ENCODE measurements around the gene PPP3R2. TPM values are rescaled to one million over a fixed set of nuclear protein-coding genes. Genes with fewer than 3 reads are reported as not detected.

The PPP3R2 gene
- total and polyA plus RNA-seq, 2 experiments from 2014 or later: not detected

DNA sequence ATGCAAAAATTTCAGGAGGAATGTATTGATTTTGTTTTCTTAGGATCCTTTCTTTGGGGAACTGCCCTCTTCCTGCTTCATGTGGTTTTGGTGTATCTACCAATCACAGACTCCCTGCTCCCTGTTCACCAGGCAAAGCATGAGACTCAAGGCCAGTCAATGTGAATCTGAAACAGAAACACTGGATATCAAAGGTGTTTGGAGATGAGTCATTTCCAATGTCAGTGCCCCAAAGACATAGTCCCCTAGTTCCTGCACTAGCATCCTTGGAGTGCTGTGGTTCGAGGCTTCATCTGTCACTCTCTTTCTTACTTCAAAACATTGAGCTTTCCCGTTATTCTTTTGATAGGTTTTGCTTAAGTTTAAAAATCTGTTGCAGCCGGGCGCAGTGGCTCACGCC, 8.1 kb downstream of the PPP3R2 start (continued):
- TF ChIP-seq, protein P1, sequence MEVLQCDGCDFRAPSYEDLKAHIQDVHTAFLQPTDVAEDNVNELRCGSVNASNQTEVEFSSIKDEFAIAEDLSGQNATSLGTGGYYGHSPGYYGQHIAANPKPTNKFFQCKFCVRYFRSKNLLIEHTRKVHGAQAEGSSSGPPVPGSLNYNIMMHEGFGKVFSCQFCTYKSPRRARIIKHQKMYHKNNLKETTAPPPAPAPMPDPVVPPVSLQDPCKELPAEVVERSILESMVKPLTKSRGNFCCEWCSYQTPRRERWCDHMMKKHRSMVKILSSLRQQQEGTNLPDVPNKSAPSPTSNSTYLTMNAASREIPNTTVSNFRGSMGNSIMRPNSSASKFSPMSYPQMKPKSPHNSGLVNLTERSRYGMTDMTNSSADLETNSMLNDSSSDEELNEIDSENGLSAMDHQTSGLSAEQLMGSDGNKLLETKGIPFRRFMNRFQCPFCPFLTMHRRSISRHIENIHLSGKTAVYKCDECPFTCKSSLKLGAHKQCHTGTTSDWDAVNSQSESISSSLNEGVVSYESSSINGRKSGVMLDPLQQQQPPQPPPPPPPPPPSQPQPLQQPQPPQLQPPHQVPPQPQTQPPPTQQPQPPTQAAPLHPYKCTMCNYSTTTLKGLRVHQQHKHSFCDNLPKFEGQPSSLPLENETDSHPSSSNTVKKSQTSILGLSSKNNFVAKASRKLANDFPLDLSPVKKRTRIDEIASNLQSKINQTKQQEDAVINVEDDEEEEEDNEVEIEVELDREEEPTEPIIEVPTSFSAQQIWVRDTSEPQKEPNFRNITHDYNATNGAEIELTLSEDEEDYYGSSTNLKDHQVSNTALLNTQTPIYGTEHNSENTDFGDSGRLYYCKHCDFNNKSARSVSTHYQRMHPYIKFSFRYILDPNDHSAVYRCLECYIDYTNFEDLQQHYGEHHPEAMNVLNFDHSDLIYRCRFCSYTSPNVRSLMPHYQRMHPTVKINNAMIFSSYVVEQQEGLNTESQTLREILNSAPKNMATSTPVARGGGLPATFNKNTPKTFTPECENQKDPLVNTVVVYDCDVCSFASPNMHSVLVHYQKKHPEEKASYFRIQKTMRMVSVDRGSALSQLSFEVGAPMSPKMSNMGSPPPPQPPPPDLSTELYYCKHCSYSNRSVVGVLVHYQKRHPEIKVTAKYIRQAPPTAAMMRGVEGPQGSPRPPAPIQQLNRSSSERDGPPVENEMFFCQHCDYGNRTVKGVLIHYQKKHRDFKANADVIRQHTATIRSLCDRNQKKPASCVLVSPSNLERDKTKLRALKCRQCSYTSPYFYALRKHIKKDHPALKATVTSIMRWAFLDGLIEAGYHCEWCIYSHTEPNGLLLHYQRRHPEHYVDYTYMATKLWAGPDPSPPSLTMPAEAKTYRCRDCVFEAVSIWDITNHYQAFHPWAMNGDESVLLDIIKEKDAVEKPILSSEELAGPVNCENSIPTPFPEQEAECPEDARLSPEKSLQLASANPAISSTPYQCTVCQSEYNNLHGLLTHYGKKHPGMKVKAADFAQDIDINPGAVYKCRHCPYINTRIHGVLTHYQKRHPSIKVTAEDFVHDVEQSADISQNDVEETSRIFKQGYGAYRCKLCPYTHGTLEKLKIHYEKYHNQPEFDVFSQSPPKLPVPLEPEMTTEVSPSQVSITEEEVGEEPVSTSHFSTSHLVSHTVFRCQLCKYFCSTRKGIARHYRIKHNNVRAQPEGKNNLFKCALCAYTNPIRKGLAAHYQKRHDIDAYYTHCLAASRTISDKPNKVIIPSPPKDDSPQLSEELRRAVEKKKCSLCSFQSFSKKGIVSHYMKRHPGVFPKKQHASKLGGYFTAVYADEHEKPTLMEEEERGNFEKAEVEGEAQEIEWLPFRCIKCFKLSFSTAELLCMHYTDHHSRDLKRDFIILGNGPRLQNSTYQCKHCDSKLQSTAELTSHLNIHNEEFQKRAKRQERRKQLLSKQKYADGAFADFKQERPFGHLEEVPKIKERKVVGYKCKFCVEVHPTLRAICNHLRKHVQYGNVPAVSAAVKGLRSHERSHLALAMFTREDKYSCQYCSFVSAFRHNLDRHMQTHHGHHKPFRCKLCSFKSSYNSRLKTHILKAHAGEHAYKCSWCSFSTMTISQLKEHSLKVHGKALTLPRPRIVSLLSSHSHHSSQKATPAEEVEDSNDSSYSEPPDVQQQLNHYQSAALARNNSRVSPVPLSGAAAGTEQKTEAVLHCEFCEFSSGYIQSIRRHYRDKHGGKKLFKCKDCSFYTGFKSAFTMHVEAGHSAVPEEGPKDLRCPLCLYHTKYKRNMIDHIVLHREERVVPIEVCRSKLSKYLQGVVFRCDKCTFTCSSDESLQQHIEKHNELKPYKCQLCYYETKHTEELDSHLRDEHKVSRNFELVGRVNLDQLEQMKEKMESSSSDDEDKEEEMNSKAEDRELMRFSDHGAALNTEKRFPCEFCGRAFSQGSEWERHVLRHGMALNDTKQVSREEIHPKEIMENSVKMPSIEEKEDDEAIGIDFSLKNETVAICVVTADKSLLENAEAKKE (CRISPR knock-in tag; IDR thresholded peaks at IDR 0.05): no peak
- no peak for TF ChIP-seq JUNB (IDR thresholded peaks at IDR 0.05; ENCODE audit: unreplicated experiment)
- TF ChIP-seq, protein P2, sequence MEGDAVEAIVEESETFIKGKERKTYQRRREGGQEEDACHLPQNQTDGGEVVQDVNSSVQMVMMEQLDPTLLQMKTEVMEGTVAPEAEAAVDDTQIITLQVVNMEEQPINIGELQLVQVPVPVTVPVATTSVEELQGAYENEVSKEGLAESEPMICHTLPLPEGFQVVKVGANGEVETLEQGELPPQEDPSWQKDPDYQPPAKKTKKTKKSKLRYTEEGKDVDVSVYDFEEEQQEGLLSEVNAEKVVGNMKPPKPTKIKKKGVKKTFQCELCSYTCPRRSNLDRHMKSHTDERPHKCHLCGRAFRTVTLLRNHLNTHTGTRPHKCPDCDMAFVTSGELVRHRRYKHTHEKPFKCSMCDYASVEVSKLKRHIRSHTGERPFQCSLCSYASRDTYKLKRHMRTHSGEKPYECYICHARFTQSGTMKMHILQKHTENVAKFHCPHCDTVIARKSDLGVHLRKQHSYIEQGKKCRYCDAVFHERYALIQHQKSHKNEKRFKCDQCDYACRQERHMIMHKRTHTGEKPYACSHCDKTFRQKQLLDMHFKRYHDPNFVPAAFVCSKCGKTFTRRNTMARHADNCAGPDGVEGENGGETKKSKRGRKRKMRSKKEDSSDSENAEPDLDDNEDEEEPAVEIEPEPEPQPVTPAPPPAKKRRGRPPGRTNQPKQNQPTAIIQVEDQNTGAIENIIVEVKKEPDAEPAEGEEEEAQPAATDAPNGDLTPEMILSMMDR (conservative IDR thresholded peaks at IDR 0.05; ENCODE audit: low read depth in 2 of 2): no peak
- TF ChIP-seq, protein P3, sequence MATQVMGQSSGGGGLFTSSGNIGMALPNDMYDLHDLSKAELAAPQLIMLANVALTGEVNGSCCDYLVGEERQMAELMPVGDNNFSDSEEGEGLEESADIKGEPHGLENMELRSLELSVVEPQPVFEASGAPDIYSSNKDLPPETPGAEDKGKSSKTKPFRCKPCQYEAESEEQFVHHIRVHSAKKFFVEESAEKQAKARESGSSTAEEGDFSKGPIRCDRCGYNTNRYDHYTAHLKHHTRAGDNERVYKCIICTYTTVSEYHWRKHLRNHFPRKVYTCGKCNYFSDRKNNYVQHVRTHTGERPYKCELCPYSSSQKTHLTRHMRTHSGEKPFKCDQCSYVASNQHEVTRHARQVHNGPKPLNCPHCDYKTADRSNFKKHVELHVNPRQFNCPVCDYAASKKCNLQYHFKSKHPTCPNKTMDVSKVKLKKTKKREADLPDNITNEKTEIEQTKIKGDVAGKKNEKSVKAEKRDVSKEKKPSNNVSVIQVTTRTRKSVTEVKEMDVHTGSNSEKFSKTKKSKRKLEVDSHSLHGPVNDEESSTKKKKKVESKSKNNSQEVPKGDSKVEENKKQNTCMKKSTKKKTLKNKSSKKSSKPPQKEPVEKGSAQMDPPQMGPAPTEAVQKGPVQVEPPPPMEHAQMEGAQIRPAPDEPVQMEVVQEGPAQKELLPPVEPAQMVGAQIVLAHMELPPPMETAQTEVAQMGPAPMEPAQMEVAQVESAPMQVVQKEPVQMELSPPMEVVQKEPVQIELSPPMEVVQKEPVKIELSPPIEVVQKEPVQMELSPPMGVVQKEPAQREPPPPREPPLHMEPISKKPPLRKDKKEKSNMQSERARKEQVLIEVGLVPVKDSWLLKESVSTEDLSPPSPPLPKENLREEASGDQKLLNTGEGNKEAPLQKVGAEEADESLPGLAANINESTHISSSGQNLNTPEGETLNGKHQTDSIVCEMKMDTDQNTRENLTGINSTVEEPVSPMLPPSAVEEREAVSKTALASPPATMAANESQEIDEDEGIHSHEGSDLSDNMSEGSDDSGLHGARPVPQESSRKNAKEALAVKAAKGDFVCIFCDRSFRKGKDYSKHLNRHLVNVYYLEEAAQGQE (IDR thresholded peaks at IDR 0.05; ENCODE audit: unreplicated experiment): no peak
